ENCODE measurements around the gene CDK6.
"Not testable (repeated sequence)": the region's sequence is repeated elsewhere in the genome, so short reads cannot be mapped to it uniquely, and the experiment has no call there.

Gene CDK6

DNA sequence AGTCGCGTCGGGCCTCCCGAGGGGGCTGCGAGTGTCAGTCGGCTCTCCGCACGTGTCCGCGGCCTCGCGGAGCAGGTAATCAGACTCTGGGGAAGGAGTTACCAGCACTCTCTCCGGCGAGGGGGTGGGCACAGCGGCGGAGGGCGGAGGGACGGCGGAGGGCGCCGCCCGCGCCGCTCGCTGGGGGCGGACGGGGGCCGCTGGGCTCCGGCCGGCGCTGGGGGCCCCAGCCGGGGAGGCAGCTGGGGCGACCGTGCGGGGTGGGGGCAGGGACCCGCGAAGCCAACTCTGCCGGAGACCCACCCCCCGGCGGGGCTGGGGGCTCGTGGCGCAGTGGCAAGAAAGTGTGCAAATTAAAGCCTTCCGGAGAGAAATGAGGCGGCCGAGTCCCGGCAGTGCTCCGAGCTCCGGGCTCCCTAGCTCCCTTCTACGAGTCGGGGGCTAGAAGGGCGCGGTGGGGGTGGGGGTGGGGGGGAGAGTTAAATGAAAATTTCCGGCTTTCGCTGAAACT, at the start of gene CDK6:
Gene CDK6 (minus strand): TSS at position 85 of the 511 bp plus-strand sequence. CDS start 3,250 bp downstream, outside the sequence.
- peak in 2 of 3 experiments; percentile 51 to 58 for DNase-seq

DNA sequence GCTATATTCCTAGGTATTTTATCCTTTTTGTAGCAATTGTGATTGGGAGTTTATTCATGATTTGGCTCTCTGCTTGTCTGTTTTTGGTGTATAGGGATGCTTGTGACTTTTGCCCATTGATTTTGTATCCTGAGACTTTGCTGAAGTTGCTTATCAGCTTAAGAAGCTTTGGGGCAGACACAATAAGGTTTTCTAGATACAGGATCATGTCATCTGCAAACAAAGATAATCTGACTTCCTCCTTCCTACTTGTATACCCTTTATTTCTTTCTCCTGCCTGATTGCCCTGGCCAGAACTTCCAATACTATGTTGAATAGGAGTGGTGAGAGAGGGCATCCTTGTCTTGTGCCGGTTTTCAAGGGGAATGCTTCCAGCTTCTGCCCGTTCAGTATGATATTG, 49.7 kb upstream of the CDK6 start:
- DNase-seq: not testable (repeated sequence)

DNA sequence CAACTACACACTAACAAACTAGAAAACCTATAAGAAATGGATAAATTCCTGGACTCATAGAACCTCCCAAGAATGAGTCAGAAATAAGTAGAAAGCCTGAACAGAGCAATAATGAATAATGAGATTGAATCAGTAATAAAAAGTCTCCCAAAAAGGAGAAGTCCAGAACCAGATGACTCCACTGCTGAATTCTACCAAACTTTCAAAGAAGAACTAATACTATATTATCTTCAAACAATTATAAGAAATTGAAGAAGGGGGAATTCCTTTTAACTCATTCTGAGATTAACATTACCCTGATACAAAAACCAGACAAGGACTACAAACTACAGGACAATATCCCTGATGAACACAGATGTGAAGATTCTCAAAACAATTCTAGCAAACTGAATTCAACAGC, 47.8 kb upstream of the CDK6 start:
- DNase-seq: no peak

DNA sequence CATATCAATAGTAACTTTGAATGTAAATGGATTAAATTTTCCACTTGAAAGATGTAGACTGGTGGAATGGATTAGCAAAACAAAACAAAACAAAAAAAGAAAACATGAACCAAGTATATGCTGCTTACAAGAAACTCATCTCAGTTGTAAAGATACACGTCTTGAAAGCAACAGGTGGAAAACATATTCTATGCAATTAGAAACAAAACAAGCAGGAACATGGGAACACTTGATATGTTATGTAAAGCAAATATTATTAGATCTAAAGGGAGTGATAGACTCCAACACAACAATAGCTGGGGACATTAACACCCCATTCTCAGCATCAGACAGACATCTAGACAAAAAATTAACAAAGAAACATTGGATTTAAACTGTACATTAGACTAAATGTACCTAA, 46.4 kb upstream of the CDK6 start:
- no peak for DNase-seq

DNA sequence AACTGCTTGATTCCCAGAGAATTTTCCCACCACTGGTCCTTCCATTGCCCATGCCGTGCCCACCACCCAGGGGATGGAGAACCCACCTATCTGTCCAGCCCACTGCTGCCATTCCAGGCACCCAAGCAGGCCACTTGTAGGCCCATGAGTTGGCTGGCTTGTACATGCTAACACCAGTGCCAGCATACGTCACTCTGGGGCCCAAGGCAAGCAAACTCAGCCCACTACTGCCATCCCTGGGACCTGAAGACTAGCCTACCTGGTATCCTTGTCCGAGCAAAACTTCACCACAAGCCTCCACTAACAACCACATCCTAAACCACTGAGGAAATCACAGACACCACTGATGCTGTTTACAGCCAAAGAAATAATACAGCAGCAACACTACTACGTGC, 44.7 kb upstream of the CDK6 start:
- DNase-seq: no peak

DNA sequence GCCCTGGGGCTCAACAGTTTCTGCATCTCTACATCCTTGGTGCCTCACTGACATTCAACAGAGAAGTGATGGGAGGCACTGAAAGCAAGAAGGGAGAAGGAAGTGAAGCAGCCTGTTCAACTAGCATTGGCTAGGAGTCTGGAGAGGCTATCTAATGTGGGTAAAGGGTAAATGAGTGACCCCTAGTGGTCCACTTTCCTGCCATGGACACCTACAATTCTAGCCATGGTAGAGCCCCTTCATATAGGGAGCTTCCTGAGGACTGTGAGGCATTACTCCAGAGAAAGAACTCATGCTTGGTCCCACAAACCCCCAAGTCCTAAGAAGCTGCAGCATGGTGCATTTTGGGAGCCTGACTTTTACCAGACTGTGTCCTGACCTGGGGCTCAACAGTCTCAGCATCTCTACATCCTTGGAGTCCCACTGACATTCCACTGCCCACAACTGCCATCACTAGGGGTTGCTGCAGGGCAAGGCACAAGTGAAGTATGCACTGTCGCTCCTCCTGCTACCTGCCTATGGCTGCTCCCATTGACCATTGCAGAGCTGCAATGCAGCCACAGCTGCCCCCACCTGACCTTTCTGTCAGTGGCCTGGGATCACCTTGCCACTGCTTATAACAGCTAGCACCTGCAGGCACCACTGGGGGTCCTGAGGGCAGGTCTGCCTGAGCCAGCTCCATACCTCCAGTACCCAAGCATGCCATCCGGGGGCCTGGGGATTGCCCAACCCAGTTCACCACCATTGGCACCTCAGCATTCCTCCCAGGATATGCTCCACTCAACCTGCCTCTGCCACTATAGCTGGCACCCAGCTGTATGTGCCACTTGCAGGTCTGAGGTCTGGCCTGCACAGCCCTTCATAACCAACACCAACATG, 44.1 kb upstream of the CDK6 start:
- peak in 2 of 3 experiments; percentile 17 to 43 for DNase-seq

DNA sequence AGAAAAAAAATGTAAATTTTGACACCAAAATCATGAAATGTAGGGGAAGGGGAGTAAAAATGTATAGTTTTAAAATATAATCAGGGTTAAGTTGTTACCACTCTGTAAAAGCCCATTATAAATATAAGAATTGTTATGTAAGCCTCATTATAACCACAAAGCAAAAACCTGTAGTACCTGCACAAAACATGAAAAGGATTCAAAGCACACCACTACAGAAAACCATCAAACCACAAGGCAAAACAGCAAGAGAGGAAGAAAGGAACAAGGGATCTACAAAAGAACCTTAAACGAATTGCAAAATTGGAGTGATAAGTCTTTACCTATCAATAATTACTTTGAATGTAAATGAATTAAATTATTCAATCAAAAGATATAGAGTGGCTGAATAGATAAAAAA, 41.0 kb upstream of the CDK6 start:
- no peak for DNase-seq

DNA sequence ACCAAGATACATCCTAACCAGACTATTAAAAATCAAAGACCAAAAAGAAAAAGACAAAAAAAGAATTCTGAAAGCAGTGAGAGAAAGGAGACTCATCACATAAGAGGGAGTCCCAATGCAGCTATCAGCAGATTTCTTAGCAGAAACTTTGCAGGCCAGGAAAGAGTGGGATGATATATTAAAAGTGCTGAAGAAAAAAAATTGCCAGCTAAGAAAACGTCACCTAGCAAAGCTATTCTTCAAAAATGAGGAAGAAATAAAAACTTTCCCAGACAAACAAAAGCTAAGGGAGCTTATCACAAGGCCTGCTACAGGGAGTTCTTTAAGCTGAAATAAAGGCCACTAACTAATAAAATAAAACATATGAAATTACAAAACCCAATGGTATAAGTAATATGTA, 40.5 kb upstream of the CDK6 start:
- DNase-seq: no peak

DNA sequence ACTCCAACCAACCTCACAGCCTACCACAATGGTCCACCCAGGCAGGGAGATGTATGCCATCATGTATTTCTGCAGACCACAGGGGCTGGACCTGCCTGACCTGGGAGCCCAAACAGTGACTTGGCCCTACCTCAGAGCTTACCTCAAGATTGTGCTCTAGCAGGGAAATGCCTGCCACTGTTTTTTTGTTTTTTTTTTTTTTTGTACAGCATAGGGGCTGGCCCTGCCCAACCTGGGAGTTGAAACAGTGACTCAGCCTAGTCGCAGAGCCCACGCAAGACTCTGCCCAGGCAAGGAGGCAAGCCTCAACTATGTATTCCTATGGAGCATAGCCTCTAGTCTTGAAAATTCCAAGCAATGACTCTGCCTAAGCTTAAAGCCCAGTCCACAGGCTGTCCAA, 39.3 kb upstream of the CDK6 start:
- DNase-seq: no peak

DNA sequence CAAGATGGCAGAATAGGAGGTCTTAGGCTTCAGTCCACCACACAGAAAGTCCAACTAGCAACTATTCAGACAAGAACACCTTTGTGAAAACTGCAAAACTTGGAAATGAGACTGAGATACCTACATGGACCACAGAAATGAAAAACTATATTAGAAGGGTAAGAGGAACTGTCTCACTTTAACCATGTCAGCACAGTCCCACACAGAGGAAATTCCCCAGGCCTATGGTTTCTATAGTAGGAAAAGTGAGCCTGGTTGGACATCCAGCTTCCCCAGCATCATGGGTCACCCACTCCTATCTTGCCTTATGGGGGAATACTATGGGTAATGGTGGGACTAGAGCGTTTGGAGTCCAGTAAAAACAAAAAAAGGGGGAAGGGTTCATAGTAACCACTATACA, 38.8 kb upstream of the CDK6 start:
- DNase-seq: no peak

DNA sequence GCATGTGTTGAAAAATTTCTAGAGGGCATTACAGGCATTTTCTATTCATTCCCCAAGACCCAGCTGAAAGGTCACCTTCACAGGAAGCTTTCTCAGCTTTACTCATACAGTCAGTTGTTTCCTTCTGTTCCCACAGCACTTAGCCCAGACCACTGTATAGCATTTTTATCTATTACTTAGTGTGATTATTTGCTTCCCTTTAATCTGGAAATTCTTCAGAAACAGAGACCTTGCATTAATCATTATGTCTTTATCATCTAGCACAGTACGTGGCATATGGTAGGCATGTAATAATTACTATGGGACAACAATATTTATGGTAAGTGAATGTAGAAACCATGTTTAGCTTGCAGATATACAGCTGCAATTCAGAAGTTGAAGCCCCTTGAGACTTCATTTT, 38.2 kb upstream of the CDK6 start:
- DNase-seq: no peak

DNA sequence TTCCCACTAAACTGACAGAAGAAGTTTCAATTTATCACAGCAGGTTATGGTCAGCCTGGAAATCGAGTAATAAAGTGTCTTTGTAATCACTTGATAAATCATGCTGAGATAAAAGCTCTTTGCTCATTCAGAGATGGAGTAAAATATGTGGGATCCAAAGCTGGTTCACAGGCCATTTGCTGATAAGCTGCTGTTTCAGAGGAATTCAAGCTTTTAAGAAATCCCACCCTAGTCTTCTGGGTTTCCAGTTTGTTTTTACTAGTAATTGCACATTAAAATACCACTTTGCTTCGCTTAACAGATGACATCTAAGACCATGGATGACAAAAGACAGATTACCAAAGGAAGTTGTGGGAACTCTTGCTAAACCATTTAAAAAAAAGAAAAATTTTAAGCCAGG, 37.4 kb upstream of the CDK6 start:
- DNase-seq: no peak

DNA sequence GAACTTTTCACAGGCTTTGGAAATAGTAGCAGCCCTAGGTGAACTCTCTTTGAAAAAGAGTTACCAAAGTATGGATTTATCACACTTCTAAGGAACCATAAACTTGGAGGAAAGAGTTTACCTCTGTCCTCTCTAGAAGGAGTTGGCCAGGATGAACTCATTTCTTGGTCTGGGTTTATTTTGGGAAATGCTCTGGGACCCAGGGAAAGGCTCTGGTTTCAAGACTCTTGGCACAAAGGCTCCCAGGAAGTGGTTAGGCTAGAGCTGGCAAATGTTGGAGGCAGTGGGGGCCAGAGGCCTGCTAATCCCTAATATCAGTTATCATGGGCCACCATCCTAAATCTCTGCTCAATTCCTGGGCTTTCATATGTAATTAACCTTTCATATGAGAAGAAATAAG, 36.3 kb upstream of the CDK6 start:
- no peak for DNase-seq

DNA sequence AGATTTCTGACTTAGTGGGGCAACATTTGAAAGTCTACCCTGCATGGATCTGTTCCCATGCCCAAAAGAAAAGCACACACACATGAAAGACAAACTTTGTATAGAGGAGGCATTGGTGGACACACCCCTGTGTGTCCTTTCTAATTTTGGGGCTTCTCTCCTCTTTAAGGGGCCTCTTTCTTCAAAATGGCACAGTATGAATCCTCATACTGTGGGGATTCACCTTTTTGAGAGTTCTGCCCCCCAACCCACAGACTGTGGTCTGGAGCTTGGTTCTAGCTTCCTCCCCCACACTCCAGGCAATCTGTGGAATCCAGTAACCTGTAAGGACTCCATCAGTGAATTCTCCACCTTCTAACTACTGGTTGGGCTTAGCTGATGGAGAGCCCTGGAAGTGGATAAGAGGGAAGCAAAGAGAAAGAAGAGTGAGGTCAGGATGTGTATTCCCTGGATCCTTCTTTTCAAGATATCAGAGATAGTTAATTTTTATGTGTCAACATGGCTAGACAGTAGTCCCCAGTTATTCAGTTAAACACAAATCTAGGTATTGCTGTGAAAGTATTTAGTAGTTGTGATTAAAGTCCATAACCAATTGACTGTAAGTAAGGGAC, 32.4 kb upstream of the CDK6 start:
- DNase-seq: no peak

DNA sequence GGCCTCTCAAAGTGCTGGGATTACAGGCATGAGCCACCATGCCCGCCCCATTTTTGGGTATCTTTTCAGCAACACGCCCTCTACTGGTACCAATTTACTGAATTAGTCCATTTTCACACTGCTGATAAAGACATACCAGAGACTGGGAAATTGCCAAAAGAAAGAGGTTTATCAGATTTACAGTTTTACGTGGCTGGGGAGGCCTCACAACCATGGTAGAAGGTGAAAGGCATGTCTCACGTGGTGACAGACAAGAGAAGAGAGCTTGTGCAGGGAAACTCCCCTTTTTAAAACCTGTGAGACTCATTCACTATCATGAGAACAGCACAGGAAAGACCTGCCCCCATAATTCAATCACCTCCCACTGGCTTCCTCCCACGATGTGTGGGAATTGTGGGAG, 27.8 kb upstream of the CDK6 start:
- DNase-seq: peak in 2 of 3 experiments; percentile 4 to 9

DNA sequence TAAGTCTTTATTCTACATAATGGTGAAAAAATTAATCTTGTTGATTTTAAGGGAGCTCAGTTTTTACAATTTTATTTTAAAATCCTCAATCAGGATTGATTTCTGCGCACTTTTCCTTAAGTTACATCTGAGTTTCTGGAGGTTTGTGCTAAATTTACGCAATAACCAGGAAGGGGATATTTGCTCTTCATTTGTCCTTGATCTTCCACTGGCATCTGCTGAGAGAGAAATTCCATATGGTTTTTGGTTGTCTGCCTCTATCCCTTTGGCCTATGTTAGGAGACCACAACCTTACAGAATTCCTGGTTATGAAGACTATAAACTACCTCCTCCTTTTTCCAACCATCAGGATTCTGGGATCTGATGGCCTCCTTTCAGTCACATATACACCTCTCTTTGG, 20.1 kb upstream of the CDK6 start:
- no peak for DNase-seq

DNA sequence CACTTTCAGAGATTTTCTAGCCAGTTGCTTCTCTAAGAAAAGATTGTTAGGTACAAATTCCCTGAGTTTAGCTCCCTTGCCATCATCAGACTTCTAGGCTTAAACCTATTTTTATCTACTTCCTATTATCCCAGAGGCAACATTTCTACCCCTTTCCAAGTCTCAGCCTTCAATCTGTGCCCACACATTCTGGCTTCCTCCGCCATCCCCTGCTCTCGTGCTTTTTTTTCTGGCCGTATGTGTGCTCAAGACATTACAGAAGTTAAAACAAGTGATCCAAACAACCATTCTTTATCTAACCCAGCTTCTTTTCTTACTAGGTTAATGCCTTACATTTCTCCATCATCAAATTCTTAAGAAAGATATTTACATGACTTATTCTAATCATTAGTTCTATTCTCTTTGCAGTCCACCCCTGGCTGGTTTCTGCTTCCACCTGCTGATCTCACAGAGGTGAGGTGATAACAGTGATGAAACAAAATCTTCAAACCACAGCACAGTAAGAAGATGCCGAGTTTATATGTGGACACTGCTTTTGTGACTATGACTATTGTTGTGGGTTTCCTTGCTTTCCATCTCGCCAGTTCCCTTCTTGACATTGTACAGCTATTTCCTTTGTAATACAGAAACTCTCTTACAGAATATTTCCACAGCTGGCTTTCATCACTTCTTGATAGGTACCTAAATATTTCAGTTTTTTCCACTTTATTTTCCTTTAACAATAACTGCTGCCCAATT, 18.3 kb upstream of the CDK6 start:
- DNase-seq: no peak

DNA sequence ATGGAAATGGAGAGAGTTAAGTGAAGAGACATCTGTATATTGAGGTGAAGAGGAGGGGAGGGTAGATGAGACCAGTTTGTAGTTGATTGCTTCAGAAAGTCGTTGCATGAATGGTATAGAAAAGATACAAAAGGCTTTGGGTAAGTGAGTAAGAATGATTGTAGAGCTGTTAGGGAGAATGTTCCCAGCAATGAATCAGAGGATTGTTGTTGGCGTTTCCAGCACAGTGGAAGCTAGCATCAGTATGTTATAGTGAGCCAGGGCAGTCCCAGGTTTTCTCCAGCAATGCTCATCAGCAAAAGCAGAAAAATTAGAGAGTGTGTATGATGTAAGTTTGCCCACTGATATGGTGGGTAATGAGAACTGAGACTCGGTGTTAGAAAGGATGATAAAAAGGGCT, 15.4 kb upstream of the CDK6 start:
- no peak for DNase-seq

DNA sequence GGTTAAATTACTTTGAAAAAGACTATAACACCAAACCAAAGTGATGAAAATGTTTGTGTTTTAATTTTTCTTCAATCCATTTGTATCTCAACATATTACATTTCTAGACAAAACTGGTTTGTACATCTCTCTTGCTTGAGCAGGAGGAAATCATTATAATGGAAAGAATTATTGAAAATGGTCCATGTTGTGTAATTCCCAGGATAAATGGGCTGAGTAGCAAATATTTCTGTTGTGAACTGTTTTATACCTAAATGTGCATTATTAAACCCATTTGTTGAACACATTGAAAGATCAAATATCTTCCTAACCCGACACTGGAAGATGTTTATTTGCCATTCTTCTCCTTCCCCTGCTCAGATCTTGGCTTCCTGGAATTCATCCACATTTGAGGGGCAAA, 14.1 kb upstream of the CDK6 start:
- no peak for DNase-seq

DNA sequence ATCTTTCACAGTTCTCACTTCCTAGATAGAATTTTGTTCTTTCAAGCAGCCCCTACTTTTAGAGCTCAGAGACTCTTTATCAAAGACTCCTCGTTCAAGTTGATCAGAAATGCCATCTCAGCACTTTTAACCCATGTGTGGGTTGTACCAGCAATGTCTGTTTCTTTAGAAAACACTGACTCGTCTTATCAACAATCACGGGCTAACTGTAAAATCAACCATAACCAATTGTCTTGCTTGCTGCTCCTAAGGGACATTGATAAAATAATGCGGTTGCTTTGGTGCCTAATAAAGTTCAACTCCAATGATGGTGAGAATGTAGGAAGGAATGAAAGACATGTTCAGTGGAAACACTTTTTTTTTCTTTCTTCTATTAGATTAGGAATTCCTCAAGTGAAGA, 12.9 kb upstream of the CDK6 start:
- DNase-seq: no peak

DNA sequence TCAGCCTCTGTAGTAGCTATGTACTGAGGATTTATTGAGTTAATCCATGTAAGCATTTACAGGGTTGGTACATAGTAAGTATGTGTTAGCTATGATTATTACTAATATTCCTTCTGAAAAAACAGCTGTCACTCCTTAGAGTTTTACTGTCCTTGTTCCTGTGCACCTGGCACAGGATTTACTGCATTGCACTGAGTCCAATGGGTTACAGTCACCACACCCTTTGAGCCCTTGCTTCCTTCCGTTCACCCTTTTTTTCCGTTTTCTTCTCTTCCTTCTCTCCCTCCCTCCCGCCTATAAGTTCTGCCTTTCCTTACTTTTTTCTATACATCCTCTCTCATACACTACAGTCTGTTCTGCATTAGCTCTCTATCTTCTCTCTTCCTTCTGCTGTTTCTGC, 12.5 kb upstream of the CDK6 start:
- DNase-seq: no peak

DNA sequence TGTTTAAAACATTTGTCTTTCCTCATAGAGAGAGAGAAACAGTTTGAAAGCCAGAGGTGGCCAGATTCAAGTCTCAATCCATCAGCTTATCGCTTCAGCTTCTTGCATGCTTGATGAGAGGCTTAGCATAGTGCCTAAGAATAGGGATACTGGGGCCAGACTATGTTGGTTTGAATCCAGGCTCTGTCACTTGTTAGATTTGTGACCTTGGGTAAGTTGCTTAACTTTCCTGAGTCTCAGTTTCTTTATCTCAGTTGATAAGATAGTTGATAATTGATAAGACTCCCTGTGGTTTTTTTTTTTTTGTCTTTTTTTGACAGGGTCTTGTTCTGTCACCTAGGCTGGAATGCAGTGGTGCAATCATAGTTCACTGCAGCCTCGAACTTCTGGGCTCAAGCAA, 12.1 kb upstream of the CDK6 start:
- no peak for DNase-seq

DNA sequence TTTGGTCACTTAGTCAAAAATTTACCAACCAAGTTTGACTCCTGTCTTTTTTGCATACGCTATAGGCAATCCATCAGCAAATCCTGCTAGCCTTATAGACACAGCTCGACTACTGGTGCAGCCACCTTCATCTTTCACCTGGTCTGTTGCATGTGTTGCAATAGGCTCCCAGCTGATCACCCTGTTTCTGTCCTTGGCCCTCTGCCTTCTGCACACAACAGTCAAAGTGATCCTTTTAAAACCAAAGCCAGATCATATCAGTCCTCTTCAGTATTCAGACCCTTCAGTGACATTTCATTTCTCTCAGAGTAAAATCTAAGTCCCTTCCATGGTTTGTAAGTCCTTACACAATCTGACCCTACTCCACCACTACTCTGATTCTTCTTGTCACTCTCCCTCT, 10.9 kb upstream of the CDK6 start:
- DNase-seq: no peak

DNA sequence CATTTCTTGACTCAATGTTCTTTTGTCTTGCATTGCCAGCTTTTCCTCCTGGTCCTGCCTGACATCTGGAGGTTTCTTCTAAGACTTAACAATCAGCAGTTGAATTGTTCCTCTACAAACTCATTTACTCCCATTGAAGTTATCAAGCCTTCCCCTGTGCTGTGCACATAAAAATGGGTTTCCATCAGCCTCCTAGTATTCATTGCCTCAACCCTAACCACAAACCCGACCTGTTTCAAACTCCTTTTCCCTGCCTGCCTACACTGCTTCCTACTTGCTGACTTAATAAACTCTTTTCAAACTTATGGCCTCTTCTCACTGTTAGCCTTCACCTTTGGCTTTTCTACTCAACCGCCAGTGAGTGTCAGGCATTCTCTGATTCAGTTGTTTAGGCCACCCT, 9.4 kb upstream of the CDK6 start:
- no peak for DNase-seq
